Urothelium cell line (cell line): Measurements from ENCODE around the gene TRAPPC12.
"Not testable (repeated sequence)": the region's sequence is repeated elsewhere in the genome, so short reads cannot be mapped to it uniquely, and the experiment has no call there.

ENCODE experiments used
- DNase-seq: peaks from one replicate; pipeline ENCODE4 v3.0.0; 2011; ENCODE audit warnings: low spot score, mixed read lengths
- FAIRE-seq: peaks from 2 replicates; lab custom pipeline; 2011; peaks lifted over from hg19 to GRCh38; lab: Jason Lieb, UNC

The TRAPPC12 gene

GRCh38 chr2:3379647-3380534 is at the start of gene TRAPPC12:
TRAPPC12 (plus strand) TSS chr2:3379694; CDS start chr2:3387624, 7,930 bp downstream.
- FAIRE-seq (no peak), DNase-seq (peak; percentile 85)

- FAIRE-seq (no peak), DNase-seq (no peak)
These were observed 47.4 kb upstream of the TRAPPC12 start for GRCh38 chr2:3332133-3332532.

- FAIRE-seq (no peak), DNase-seq (no peak)
These were observed 44.8 kb upstream of the TRAPPC12 start for GRCh38 chr2:3334392-3335345.

- DNase-seq (no peak), FAIRE-seq (no peak)
These were observed 42.6 kb upstream of the TRAPPC12 start for GRCh38 chr2:3336844-3337243.

- DNase-seq: no peak
- FAIRE-seq: no peak
These were observed 41.2 kb upstream of the TRAPPC12 start for GRCh38 chr2:3338340-3338739.

GRCh38 chr2:3340144-3340543 is 39.4 kb upstream of the TRAPPC12 start:
- DNase-seq (no peak), FAIRE-seq (no peak)

- DNase-seq (no peak), FAIRE-seq (peak; percentile 55)
These were observed 38.2 kb upstream of the TRAPPC12 start for GRCh38 chr2:3341336-3341735.

GRCh38 chr2:3342324-3342723 is 37.2 kb upstream of the TRAPPC12 start:
- no peak for FAIRE-seq
- DNase-seq: no peak

GRCh38 chr2:3343012-3343411 is 36.5 kb upstream of the TRAPPC12 start:
- FAIRE-seq (no peak), DNase-seq (no peak)

GRCh38 chr2:3344897-3345296 is 34.6 kb upstream of the TRAPPC12 start:
- FAIRE-seq (no peak), DNase-seq (no peak)

- DNase-seq: no peak
- no peak for FAIRE-seq
These were observed 33.9 kb upstream of the TRAPPC12 start for GRCh38 chr2:3345621-3346020.

- FAIRE-seq: no peak
These were observed 30.7 kb upstream of the TRAPPC12 start for GRCh38 chr2:3348767-3349166.

GRCh38 chr2:3349211-3349693 is 30.2 kb upstream of the TRAPPC12 start:
- DNase-seq: no peak
- FAIRE-seq: no peak

More at GRCh38 chr2:3348767-3349166, 30.7 kb upstream of the TRAPPC12 start:
- DNase-seq: no peak

- no peak for FAIRE-seq
- no peak for DNase-seq
These were observed 24.5 kb upstream of the TRAPPC12 start for GRCh38 chr2:3354986-3355385.

- FAIRE-seq: no peak
- no peak for DNase-seq
These were observed 23.4 kb upstream of the TRAPPC12 start for GRCh38 chr2:3355951-3356569.

GRCh38 chr2:3356799-3357198 is 22.7 kb upstream of the TRAPPC12 start:
- no peak for FAIRE-seq
- DNase-seq: no peak

- FAIRE-seq, DNase-seq: not testable (repeated sequence)
These were observed 22.0 kb upstream of the TRAPPC12 start for GRCh38 chr2:3357446-3357845.

GRCh38 chr2:3357926-3358325 is 21.6 kb upstream of the TRAPPC12 start:
- DNase-seq: no peak
- no peak for FAIRE-seq

- DNase-seq (no peak), FAIRE-seq (no peak)
These were observed 17.7 kb upstream of the TRAPPC12 start for GRCh38 chr2:3361518-3362389.

- FAIRE-seq: no peak
These were observed 14.3 kb upstream of the TRAPPC12 start for GRCh38 chr2:3365219-3365618.

More at GRCh38 chr2:3365219-3365618, 14.3 kb upstream of the TRAPPC12 start:
- no peak for DNase-seq
